ENCODE measurements around the gene GSDME.

- TF ChIP-seq POLR2AphosphoS5 (IDR thresholded peaks at IDR 0.05) (no peak), POLR2A (IDR thresholded peaks at IDR 0.05) (no peak), CTCF (IDR thresholded peaks at IDR 0.05) (no peak)
Observed at GRCh38 chr7:24709051-24709450, 48.2 kb downstream of the GSDME start.
